Parathyroid adenoma (tissue), 2 donors: ENCODE results near the gene PWP2.
"Not testable (repeated sequence)": the region's sequence is repeated elsewhere in the genome, so short reads cannot be mapped to it uniquely, and the experiment has no call there.

Experiments used
- H2AFZ ChIP-seq: fragments of 300-600 bp; sonication (generic); one replicate; pipeline ENCODE4 v1.7.0; 2017; ENCODE audit warnings: antibody characterized with exemption, mild to moderate bottlenecking
- H3K27ac ChIP-seq: fragments of 300-600 bp; sonication (generic); one replicate; pipeline ENCODE4 v1.7.0; 2017
- H3K27me3 ChIP-seq: fragments of 300-600 bp; sonication (generic); one replicate; pipeline ENCODE4 v1.7.0; 2017; ENCODE audit warnings: low read length; ENCODE audit not compliant: control insufficient read depth, insufficient read depth
- H3K36me3 ChIP-seq: fragments of 300-600 bp; sonication (generic); one replicate; pipeline ENCODE4 v1.7.0; 2017; ENCODE audit warnings: low read length; ENCODE audit not compliant: control insufficient read depth, insufficient read depth
- H3K4me1 ChIP-seq: fragments of 300-600 bp; sonication (generic); one replicate; pipeline ENCODE4 v1.7.0; 2017; ENCODE audit warnings: control low read depth
- H3K4me2 ChIP-seq: fragments of 300-600 bp; sonication (generic); one replicate; pipeline ENCODE4 v1.7.0; 2017; ENCODE audit warnings: low read length
- H3K4me3 ChIP-seq: fragments of 300-600 bp; sonication (generic); one replicate; pipeline ENCODE4 v1.7.0; 2017; ENCODE audit warnings: low read depth, low read length
- H3K79me2 ChIP-seq: fragments of 300-600 bp; sonication (generic); one replicate; pipeline ENCODE4 v1.7.0; 2017; ENCODE audit warnings: control low read depth
- H3K9ac ChIP-seq: fragments of 300-600 bp; sonication (generic); one replicate; pipeline ENCODE4 v1.7.0; 2017; ENCODE audit warnings: mild to moderate bottlenecking
- H3K9me3 ChIP-seq: fragments of 300-600 bp; sonication (generic); one replicate; pipeline ENCODE4 v1.7.0; 2017; ENCODE audit warnings: low read length; ENCODE audit not compliant: control insufficient read depth
- donor health status: primary hyperparathyroidism.

PWP2 gene

GRCh38 chr21:44122131-44122530, 14.9 kb downstream of the PWP2 start:
- not testable (repeated sequence) for H3K4me1 ChIP-seq, H3K27me3 ChIP-seq, H3K9me3 ChIP-seq, H3K36me3 ChIP-seq, H3K4me2 ChIP-seq, H3K27ac ChIP-seq, H3K79me2 ChIP-seq, H2AFZ ChIP-seq, H3K9ac ChIP-seq, H3K4me3 ChIP-seq

DNA sequence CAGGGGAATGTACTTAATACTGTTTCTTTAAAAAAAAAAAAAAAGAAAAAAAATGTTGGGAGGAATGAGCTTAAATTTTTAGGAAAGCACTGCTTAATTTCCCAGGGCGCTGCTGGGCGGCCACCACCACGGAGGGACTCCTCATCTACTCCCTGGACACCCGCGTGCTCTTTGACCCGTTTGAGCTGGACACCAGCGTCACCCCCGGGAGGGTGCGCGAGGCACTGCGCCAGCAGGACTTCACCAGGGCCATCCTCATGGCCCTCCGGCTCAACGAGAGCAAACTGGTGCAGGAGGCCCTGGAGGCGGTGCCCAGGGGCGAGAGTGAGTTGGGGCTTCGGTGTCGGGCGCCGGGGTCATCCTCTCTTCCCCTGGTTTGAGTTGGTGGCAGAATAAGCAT, 20.6 kb downstream of the PWP2 start:
- not testable (repeated sequence) for H3K4me1 ChIP-seq, H3K9me3 ChIP-seq, H3K79me2 ChIP-seq, H3K4me2 ChIP-seq, H3K27me3 ChIP-seq, H3K9ac ChIP-seq, H3K27ac ChIP-seq, H3K36me3 ChIP-seq, H3K4me3 ChIP-seq, H2AFZ ChIP-seq

- not testable (repeated sequence) for H3K4me3 ChIP-seq, H3K27me3 ChIP-seq, H2AFZ ChIP-seq, H3K4me1 ChIP-seq, H3K79me2 ChIP-seq, H3K36me3 ChIP-seq, H3K9ac ChIP-seq, H3K4me2 ChIP-seq, H3K9me3 ChIP-seq, H3K27ac ChIP-seq
Observed at GRCh38 chr21:44133715-44134057, 26.5 kb downstream of the PWP2 start.

- not testable (repeated sequence) for H3K27ac ChIP-seq, H3K4me2 ChIP-seq, H3K79me2 ChIP-seq, H3K27me3 ChIP-seq, H3K36me3 ChIP-seq, H3K4me3 ChIP-seq, H3K9ac ChIP-seq, H2AFZ ChIP-seq, H3K4me1 ChIP-seq, H3K9me3 ChIP-seq
Observed at GRCh38 chr21:44134732-44135131, 27.5 kb downstream of the PWP2 start.

GRCh38 chr21:44138039-44138438, 30.8 kb downstream of the PWP2 start:
- H3K27me3 ChIP-seq, H3K4me3 ChIP-seq, H3K9ac ChIP-seq, H2AFZ ChIP-seq, H3K4me1 ChIP-seq, H3K4me2 ChIP-seq, H3K36me3 ChIP-seq, H3K27ac ChIP-seq, H3K79me2 ChIP-seq, H3K9me3 ChIP-seq: not testable (repeated sequence)

DNA sequence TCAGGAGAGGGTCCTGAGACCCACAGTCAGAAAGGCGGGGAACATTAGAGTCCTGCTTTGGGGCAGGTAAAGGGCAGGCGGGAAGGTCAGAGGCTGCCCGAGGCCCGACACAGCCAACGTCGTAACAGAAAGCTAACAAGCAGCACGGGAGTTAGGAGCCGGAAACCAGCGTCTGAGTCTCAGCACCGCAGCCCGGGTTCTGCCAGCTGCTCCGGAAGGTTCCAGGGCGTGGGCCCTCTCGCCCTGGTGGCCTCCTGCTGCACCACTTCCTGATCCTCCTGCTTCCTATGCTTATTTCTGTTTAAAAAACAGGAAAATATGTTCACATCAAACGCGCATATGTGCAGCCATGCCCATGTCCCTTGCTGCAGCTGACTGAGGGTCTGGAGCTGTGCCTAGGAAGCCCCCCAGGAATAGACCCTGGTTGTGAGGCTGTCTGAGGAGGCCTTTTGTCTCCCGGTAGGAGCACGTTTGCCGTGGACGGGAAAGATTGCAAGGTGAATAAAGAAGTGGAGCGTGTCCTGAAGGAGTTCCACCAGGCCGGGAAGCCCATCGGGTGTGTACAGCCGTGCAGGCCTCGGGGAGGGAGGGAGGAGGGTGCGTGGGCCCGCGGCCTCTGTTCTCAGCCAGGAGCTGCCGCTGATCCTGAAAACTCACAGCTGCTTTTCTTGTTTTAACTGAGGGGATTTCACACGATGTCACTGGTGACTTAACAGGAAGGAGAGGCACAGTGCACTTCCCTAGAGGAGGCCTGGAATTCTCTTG, 32.8 kb downstream of the PWP2 start:
- not testable (repeated sequence) for H3K4me1 ChIP-seq, H3K4me3 ChIP-seq, H2AFZ ChIP-seq, H3K27ac ChIP-seq, H3K27me3 ChIP-seq, H3K9ac ChIP-seq, H3K4me2 ChIP-seq, H3K9me3 ChIP-seq, H3K79me2 ChIP-seq, H3K36me3 ChIP-seq

DNA sequence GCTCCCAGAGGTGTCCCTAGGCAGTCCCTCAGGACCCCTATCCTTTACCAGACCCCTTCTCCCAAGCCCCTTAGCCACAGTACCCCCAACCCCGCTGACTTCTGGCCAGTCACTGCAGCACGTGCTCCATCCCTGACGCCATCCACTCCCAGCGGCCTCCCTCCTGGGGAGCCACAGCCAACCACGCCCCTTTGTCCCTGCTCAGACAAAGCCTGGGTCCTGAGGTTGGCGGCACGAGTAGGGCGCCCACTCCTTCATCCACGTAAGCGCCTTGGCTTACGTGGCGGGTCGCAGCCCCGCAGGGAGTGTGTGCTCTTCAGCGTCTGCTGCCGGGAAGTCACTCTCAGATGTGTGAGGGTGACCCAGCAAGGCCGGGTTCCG, 33.3 kb downstream of the PWP2 start:
- H3K4me1 ChIP-seq, H3K9ac ChIP-seq, H3K27me3 ChIP-seq, H2AFZ ChIP-seq, H3K27ac ChIP-seq, H3K36me3 ChIP-seq, H3K9me3 ChIP-seq, H3K79me2 ChIP-seq, H3K4me3 ChIP-seq, H3K4me2 ChIP-seq: not testable (repeated sequence)

- H3K27me3 ChIP-seq, H3K36me3 ChIP-seq, H3K4me1 ChIP-seq, H2AFZ ChIP-seq, H3K4me2 ChIP-seq, H3K9me3 ChIP-seq, H3K9ac ChIP-seq, H3K27ac ChIP-seq, H3K79me2 ChIP-seq, H3K4me3 ChIP-seq: not testable (repeated sequence)
Observed at GRCh38 chr21:44142470-44142869, 35.3 kb downstream of the PWP2 start.

- H3K27ac ChIP-seq, H3K27me3 ChIP-seq, H3K36me3 ChIP-seq, H3K9ac ChIP-seq, H3K79me2 ChIP-seq, H3K4me2 ChIP-seq, H2AFZ ChIP-seq, H3K9me3 ChIP-seq, H3K4me1 ChIP-seq, H3K4me3 ChIP-seq: not testable (repeated sequence)
Observed at GRCh38 chr21:44143380-44143779, 36.2 kb downstream of the PWP2 start.

DNA sequence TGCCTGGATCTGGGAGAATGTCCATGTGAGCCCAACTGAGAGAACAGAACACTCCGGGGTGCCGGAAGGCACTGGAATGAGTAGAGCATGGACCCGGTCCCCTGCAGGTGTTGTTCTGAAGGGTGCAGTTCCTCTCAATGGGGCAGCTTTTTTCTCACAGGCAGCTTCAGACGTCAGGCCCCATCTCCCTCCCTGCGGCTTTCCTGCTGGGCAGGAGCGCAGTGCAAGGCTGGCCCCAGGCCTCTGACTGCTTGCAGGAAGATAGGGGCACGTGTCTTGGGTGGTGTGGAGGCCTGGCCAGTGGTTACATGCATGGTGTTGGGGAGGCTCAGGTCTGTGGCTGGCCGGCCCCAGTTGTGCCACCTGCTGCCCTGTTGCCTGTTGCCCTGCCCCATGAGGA, 36.8 kb downstream of the PWP2 start:
- not testable (repeated sequence) for H3K9me3 ChIP-seq, H2AFZ ChIP-seq, H3K9ac ChIP-seq, H3K36me3 ChIP-seq, H3K4me2 ChIP-seq, H3K27me3 ChIP-seq, H3K4me1 ChIP-seq, H3K27ac ChIP-seq, H3K4me3 ChIP-seq, H3K79me2 ChIP-seq

DNA sequence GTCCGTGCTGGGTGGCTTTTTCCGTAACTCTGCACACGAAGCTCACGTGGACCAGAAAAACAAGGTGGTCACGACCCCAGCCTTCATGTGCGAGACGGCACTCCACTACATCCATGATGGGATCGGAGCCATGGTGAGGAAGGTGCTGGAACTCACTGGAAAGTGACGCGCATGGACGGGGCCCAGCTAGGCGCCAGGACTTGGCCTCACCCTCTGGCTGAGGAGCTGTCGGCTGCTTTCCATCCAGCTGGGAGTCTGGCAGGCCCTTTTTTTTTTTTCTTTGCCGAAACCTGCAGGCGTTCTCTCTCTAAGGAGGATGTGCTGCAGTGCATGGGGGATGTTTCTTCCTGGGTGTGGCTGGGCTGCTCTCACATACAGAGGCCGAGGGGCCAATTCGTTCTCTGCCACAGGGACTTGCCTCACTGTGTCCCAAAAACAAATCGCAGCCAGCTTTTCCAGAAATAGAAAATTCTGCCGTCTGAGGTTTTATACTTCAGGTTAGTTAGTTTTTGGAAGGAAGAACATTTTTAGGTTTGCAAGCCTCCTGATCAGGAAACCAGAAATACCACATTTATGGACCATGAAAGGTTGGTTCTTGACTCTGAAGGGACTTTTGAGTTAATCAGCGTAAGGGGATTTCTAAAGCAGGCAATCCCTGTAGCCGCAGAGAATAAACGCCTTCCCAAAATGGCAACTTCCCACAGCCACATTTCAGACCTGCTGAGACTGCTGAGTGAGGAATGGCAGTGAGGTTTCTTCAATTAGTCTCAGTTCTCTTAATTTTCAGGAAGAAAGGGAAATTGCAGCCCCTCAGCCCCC, 37.8 kb downstream of the PWP2 start:
- not testable (repeated sequence) for H3K9ac ChIP-seq, H3K27me3 ChIP-seq, H2AFZ ChIP-seq, H3K4me2 ChIP-seq, H3K27ac ChIP-seq, H3K9me3 ChIP-seq, H3K79me2 ChIP-seq, H3K4me3 ChIP-seq, H3K36me3 ChIP-seq, H3K4me1 ChIP-seq
